Stimulated activated CD8-positive, alpha-beta memory T cell treated with anti-CD3 and anti-CD28 coated beads, Interleukin-4, amount 100 ng/mL, for 24 hours (primary cell): ENCODE results near the gene GLTP.
"Not testable (repeated sequence)": the region's sequence is repeated elsewhere in the genome, so short reads cannot be mapped to it uniquely, and the experiment has no call there.

Source experiments
- DNase-seq: peaks from one replicate; pipeline ENCODE4 v3.0.0-alpha.2; 2020; ENCODE audit warnings: low read depth

The GLTP gene, protein sequence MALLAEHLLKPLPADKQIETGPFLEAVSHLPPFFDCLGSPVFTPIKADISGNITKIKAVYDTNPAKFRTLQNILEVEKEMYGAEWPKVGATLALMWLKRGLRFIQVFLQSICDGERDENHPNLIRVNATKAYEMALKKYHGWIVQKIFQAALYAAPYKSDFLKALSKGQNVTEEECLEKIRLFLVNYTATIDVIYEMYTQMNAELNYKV

DNA sequence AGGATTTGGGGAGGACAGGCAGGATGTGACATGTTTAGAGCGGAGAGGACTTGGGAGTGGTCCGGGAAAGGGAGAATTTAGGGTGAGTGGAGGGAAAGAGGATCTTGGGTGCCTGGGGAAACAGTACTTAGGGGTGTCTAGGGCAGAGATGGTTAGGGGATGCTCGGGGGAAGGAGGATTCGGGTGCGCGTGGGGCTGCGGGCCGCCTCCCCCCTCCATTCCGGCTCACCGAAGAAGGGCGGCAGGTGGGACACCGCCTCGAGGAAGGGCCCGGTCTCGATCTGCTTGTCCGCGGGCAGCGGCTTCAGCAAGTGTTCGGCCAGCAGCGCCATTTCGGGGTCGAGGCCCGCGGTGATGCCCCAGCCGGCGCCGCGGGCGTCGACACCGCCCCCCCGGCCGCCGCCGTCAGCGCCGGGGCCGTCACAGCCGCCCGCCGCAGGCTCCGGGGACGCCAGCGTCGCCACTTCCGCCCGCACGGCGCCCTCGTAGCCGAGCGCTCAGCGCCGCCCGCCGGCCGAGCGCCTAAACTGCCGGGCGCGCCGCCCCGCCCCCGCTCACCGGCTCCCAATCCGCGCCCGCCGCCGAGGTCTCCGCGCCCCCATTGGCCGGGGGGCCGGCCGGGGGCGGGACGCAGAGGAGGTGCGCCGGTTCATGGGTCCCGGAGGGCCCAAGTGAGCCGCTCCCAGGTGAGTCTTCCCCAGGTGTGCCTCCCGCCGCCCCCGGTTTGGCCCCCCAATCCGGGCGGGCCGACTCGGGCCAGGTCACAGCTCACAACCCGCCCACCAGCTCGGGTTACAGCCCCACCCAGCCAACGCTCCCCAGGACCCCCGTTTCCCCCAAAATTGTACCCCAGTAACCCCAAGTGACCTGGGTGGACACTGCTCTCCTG, at the start of gene GLTP:
Gene GLTP (minus strand): TSS at position 499 of the 889 bp plus-strand sequence. CDS start 167 bp downstream, at position 332.
- DNase-seq: peak; percentile 82

DNA sequence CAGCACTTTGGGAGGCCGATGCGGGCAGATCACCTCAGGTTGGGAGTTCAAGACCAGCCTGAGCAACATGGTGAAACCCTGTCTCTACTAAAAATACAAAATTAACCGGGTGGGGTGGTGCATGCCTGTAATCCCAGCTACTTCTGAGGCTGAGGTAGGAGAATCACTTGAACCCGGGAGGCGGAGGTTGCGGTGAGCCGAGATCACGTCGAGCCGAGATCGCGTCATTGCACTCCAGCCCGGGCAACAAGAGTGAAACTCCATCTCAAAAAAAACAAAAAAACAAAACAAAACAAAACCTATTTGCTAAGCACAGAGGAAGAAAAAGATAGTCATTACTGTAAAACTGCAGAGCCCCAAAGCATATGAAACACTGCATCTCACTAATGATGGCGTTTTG, 49.0 kb upstream of the GLTP start:
- DNase-seq: not testable (repeated sequence)

DNA sequence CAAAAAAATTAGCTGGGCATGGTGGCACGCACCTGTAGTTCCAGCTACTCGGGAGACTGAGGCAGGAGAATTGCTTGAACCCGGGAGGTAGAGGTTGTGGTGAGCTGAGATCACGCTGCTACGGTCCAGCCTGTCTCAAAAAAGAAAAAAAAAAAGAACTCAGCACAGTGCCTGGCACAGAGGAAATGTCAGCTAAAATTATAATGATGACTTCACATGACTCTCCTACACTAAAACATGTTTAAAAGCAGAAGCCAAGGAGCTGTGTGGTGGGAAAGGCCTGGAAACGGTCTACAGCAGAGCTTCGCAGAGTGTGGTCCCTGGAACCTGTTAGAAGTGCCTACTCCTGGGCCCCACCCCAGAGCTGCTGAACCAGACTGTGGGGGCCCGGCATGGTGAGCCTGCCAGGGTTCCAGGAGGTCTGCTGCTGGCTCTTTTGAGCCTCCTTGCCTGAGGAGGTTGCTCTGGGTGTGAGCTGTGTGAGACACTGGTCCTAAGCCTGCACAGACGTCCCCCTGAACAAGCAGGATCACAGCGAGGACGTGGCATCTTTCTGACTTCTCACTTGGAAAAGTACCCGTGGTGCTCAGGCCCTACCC, 47.8 kb upstream of the GLTP start:
- no peak for DNase-seq

DNA sequence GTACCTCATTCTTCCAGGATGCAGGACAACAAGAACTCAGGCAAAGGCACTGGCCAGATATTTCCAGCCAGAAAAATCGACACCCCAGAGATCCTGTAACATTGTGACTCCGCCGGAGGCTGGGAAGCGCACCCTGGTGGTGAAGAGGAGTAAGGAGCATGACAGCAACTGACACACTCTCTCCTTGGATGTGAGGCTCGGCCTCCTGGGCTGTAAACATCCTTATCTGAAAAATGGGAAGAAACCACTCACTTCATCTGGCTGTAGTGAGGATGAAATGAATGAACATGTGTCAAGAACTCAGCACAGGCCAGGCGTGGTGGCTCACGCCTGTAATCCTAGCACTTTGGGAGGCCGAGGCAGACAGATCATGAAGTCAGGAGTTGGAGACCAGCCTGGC, 47.3 kb upstream of the GLTP start:
- no peak for DNase-seq

DNA sequence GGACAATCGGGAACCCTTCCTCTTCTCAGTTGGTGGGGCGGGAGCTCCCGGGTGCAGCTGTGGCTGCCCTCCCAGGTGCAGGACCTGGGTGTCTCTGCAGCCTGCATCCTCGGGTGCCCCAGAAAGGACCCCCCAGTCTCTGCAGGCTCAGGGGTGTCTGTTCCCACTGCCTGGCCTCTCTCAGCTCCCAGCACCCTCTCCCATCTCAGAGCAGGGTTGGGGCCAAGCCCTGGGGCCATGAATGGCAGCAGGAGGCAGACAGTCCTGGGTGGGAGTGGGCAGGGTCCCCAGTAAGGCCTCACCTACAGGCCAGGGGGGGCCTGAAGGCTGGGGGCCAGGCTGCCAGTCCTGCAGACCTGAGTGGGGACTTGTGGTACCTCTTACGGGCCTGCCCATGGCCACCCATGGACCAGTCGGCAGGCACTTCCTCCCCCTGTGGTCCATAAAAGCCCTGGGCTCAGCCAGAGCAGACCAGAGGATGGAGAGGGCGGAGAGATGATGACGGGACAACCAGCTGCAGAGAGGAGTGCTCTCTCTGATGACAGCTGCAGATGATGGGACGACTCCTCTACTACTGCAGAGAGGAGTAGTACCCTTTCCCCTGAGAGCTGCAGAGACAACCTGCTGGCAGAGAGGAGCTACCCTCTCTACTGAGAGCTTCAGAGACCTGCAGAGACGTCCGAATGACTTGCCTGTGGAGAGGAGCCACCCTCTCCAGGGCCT, 46.3 kb upstream of the GLTP start:
- no peak for DNase-seq

DNA sequence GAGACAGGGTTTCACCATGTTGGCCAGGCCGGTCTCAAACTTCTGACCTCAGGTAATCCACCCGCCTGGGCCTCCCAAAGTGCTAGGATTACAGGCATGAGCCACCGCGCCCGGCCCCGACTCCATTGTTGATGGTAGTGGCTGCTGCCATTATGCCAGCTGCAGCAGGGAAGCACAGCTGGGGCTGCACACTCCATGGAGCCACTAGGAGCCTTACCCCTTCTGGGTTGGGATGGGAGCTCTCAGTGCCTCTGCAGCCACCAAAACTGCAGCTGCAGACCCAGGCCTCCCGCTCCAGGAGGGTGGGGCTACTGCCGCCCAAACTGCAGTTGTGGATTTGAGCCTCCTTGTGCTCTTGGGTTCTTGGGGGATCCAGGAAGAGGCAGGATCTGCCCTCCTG, 45.7 kb upstream of the GLTP start:
- no peak for DNase-seq

DNA sequence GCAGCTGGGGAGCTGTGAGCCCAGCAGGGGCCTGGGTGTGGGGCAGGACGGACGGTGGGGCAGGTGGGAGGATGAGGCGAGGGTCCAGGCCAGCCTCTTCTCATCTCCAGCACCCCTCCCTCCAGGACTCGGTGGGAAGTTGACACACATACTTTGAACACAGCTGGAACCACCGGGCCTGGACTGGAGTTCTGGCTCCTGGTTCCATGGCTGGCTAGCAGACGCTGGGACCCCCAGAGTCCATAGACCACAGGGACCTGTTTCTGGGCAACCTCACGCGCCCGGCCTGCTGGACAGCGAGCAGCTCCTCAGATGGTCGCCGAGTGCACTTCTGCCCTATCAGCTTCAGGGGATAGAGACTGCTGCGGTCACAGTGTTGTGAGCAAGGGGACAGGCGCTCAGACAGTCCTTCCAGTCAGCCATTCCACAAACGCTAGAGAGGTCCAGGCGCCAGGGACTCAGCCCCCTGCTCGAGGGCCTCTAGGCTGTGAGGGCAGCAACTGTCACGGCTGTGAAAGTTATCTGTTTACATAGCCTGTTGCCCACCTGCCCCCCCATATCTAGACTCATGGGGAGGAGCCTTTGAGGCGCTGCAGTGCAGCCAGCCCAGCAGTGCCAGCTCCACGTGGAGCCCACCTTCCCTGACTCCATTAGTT, 45.0 kb upstream of the GLTP start:
- no peak for DNase-seq

DNA sequence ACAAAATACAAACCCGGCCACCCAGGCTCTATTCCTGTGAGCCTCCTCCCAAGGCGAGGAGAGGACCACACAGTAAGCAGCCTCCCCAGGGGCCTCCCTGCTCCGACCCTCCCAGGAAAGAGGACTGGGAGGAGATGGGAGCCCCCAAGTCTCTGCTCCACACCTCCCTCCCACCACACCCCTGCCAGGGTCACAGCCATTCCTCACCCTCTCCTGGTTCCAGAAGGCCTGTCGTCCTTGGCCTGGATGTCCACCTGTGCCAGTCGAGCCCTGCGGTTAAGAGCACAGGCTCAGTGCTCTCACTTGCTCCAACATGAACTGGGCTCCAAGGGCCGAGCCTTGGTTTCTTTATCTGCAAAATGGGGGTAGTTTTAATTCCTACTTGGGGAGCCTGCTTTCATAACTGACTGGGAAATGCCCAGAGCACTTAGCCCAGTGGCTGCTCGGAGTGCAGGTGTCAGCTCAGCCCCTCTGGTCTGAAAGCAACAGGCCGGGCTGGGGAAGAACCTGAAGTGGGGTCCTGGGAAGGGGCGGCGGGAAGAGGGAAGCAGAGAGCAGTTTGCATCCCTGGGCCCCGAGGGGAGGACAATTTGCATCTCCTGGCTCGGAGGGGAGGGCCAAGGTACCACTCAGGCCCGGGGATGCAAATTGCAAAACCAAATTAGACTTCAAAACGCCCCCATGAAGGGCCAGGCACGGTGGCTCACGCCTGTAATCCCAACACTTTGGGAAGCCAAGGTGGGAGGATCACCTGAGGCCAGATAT, 43.3 kb upstream of the GLTP start:
- DNase-seq: no peak

DNA sequence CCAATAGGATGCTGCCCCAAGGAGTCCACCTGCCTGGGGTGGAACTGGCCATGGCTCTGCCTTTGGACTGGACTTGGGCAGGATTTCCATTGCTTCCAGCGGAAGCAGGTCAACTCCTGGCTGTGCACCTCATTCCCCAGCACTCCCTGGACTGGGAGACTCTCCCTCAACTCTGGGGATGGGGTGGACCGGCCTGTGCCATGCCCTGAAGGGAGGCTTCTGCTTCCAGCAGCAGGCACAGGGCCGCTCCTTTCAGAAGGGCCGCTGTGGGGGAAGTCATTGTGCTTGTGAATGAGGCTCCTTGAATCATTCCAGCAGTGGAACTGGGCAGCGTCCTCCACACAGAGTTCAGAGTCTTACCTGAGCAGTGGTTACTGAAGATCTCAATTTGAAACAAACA, 42.7 kb upstream of the GLTP start:
- no peak for DNase-seq

DNA sequence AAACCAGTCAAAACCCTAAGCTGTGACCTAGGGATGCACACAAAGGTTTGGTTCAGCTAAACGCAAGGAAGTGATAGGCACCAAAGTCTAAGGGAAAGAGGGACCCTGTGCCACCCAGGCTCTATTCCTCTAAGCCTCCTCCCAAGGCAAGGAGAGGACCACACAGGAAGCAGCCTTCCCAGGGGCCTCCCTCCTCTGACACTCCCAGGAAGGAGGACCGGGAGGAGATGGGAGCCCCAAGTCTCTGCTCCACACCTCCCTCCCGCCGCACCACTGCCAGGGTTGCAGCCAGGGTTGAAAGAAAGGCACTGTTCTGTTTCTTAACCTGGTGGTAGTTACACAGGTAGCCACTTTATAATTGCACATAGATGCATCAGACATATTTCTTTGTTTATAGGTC, 41.6 kb upstream of the GLTP start:
- DNase-seq: no peak

DNA sequence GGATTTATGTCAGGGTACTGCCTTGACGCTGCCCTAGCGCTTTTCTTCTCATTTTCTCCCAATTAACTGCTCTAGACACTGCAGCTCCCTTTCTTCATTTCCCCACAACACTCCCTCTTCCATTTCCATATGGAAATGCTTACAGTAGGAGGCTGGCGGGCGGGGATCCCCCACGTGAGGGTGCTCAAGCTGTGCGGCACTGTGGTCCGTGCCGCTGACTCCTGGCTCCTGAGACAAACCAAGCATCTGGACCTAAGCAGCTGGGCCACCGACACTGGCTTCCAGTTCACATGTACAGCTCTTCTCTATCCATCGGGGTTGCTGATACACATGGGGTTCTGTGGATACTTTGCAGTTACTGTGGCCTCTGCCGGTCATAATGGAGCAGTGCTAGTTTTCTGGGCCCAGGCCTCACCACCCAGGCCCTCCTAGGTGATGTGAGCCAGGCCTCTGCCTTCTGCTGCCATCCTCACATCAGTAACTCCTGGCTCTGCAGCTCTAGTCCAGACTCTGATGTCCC, 40.0 kb upstream of the GLTP start:
- DNase-seq: no peak

DNA sequence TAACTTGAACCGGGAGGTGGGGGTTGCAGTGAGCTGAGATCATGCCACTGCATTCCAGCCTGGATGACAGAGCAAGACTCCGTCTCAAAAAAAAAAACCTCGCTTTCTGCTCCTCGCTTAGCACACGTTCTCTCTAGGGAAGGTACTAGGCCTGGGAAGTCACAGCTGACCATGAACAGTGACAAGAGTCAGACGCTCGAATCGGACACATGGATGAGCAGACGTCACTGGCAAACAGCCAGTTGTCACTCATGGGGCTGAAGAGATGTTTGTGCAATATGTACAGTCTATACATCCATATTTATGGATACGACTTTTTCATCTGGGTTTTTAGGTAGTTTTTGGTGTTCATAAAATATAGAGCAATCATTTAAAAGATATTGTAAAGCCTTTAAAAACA, 39.1 kb upstream of the GLTP start:
- no peak for DNase-seq

DNA sequence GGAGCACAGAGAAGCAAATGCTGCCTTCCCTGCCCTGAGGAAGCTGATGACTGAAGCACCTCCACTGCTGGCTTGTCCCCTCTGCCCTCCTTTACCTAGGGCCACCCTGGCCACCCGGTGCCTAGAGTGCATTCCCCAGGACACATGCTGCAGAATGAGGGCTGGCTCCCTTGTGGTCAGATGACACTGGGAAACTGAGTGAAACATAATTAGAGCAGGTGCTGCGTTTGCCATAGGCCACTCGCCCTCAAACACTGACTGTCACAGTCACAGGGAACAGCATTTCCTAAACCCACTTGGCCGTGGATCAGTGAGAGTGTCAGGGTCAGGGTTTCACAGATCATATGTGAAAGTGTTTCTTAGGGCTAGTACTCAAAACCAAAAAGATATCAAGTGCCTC, 35.7 kb upstream of the GLTP start:
- no peak for DNase-seq

DNA sequence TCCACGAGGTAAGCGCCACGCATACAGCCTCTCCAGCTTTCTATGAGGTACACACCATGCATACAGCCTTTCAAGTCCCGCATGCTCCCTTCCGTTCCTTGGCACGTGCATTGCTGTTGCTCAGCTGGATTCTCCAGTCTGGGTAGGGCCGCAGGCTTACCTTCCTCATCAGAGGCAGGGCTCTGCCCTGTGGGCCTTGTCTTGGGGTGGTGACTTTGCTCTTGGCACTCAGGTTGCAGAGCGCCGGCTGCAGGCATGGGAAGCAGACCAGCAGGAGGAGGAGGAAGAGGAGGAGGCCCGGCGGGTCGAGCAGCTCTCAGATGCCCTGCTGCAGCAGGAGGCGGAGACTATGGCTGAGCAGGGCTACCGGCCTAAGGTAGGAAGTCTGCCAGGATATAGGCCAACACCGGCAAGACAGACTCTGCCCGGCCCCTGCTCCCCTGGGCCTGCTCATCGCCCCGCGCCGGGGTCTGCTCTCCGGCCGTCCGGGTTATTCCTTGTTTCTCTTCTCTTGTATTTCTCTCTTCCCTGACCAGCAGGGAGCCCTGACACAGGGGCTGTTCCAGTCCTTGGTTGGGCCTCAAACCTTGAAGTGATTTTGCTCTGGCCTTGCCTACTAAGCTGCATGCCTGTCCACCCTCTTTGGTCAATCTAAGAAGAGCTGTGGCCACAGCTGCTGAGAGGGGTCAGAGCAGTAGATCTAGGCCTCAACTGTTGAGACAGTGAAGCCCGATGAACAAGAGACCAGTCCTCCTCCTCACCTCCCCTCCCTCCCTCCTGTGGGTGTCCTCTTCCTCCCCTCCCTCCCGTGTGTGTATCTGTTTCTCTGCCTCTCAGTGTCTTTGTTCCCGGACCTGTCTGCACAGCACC, 35.1 kb upstream of the GLTP start:
- DNase-seq: no peak

DNA sequence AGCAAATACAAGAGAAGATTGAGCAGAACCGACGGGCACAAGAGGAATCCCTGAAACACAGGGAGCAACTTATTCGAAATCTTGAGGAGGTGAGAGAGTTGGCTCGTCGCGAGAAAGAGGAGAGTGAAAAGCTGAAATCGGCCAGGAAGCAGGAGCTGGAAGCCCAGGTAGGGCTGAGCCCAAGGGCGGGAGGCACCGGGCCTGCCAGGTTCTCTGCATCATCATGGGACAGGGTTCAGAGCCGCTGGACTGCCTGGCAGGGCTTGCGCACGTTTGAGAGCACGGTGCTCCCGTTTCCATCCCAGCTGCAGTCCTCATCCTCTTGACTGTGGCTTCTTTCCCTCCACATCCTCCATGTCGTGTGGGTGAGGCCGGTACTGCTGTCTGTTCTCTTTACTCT, 34.1 kb upstream of the GLTP start:
- DNase-seq: no peak

DNA sequence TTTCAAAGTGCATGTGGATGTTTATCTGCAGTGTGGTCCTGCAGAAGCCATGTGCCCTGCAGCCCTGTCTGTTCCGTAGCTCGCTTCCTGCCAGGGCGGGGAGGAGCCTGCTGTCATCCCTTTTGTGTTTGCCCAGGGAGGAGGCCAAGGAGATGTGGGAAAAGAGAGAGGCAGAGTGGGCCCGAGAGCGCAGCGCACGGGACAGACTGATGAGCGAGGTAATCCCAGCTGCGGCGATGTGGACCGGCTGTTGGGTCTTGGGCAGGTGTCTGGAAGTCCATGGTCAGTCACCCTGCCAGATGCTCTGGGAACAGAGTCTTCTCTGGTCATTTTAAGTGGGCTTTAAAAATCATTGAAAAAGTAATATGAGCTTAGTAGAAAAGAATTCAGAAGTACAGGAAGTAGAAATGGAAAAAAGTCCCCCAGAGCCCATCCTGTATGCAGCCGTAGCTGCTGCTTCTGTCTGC, 32.5 kb upstream of the GLTP start:
- DNase-seq: no peak

DNA sequence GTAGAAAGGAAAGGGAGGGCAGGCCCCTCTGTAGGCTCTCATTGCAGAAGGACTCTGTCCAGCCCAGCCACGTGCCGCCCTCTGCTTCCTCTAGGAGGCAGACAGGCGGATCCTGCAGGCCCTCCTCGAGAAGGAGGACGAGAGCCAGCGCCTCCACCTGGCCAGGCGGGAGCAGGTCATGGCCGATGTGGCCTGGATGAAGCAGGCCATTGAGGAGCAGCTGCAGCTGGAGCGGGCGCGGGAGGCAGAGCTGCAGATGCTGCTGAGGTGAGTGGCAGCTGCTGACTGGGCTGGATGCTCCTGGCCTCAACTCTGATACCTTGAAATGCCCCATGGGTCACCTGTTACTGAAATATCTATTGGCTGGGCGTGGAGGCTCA, 30.6 kb upstream of the GLTP start:
- no peak for DNase-seq

DNA sequence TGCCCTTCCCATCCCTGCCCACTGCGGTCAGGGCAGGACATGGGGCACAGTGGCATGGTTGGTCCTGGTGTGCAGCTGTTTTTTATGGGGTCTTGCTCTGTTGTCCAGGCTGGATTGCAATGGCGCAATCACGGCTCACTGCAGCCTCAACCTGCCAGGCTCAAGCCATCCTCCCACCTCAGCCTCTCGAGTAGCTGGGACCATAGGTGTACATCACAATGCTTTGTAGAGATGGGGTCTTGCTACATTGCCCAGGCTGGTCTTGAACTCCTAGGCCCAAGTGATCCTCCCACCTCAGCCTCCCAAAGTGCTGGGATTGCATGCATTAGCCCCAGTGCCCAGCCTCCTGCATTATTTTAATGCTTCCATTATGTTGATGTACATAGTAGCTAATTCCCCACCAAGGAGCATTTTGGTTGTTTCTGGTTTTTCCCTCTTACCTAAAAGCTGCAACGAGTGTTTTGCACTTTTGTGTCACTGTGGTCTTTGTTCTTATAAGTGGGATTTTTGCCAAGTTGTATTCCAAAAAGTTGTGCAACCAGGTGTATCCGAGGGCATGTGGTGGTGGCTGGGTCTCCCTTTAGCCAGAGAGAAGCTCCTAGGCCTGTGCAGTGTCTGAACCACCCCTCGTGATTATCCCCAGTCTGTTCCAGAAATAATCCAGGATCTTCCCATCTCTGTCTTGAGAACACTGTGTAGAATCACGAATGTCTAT, 30.1 kb upstream of the GLTP start:
- no peak for DNase-seq

DNA sequence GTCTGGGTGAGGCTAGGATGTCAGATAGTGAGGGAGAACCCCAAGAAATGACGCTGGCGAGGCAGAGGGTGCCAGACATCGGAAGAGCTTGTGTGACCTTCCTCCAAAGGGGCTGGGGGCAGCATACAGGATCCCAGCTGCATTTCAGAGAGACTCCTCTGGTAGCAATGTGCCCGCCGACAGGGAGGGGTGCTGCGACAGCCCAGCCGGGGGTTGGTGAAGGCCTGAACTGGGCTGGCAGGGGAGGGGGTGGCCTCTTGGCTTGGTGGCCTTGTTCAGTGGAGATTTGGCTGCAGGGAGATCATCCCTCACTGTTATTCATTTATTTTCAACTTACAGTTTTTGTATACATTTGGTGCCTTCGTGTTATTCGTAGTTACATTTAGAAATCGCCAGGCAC, 25.0 kb upstream of the GLTP start:
- DNase-seq: no peak
